ENCODE measurements around the gene DIAPH3. TPM values are rescaled to one million over a fixed set of nuclear protein-coding genes. Genes with fewer than 3 reads are reported as not detected.

The DIAPH3 gene
- total RNA-seq, 1 donor from 2014 or later: 11.4 TPM

GRCh38 chr13:59874973-59875372, 288.8 kb downstream of the DIAPH3 start:
- Mint-ChIP-seq H3K4me1 (ENCODE audit: low read depth) (peaks cover 1% of the 10 kb centered on the region), H3K9me3 (ENCODE audit: low read depth) (no peaks in the 10 kb centered on the region), H3K27ac (no peak overlapping the region), H3K36me3 (ENCODE audit: insufficient read depth) (peaks cover 2% of the 10 kb centered on the region), H3K4me3 (ENCODE audit: low read depth) (no peak overlapping the region), H3K27me3 (no peaks in the 10 kb centered on the region)
- DNase-seq (ENCODE audit: low spot score, unreplicated experiment): no peak
- no peak for TF ChIP-seq CTCF (IDR thresholded peaks at IDR 0.05; ENCODE audit: unreplicated experiment)

- Mint-ChIP-seq H3K27ac (no peak overlapping the region), H3K36me3 (ENCODE audit: insufficient read depth) (peaks cover 2% of the 10 kb centered on the region), H3K4me1 (ENCODE audit: low read depth) (peaks cover 2% of the 10 kb centered on the region), H3K9me3 (ENCODE audit: low read depth) (no peaks in the 10 kb centered on the region), H3K4me3 (ENCODE audit: low read depth) (no peak overlapping the region), H3K27me3 (no peaks in the 10 kb centered on the region)
- TF ChIP-seq CTCF (IDR thresholded peaks at IDR 0.05; ENCODE audit: unreplicated experiment): no peak
- no peak for DNase-seq (ENCODE audit: low spot score, unreplicated experiment)
These were observed 289.9 kb downstream of the DIAPH3 start for GRCh38 chr13:59873856-59874255.

GRCh38 chr13:59873309-59873708, 290.4 kb downstream of the DIAPH3 start:
- Mint-ChIP-seq H3K36me3 (ENCODE audit: insufficient read depth) (peaks cover 2% of the 10 kb centered on the region), H3K9me3 (ENCODE audit: low read depth) (no peaks in the 10 kb centered on the region), H3K27ac (no peak overlapping the region), H3K4me3 (ENCODE audit: low read depth) (no peak overlapping the region), H3K27me3 (no peaks in the 10 kb centered on the region), H3K4me1 (ENCODE audit: low read depth) (peaks cover 2% of the 10 kb centered on the region)
- DNase-seq (ENCODE audit: low spot score, unreplicated experiment): no peak
- TF ChIP-seq CTCF (IDR thresholded peaks at IDR 0.05; ENCODE audit: unreplicated experiment): no peak

- TF ChIP-seq CTCF (IDR thresholded peaks at IDR 0.05; ENCODE audit: unreplicated experiment): no peak
- H3K27ac Mint-ChIP-seq: no peak overlapping the region
- DNase-seq (ENCODE audit: low spot score, unreplicated experiment): no peak
These were observed 295.9 kb downstream of the DIAPH3 start for GRCh38 chr13:59867867-59868266.

GRCh38 chr13:59865398-59865797, 298.3 kb downstream of the DIAPH3 start:
- TF ChIP-seq CTCF (IDR thresholded peaks at IDR 0.05; ENCODE audit: unreplicated experiment): no peak
- no peak for DNase-seq (ENCODE audit: low spot score, unreplicated experiment)
- no peak overlapping the region for H3K27ac Mint-ChIP-seq
- peaks cover 6% of the 10 kb centered on the region for H3K4me1 Mint-ChIP-seq (ENCODE audit: low read depth)
- no peaks in the 10 kb centered on the region for H3K27me3 Mint-ChIP-seq
- H3K36me3 Mint-ChIP-seq (ENCODE audit: insufficient read depth): peaks cover 1% of the 10 kb centered on the region
- H3K4me3 Mint-ChIP-seq (ENCODE audit: low read depth): no peak overlapping the region
- no peaks in the 10 kb centered on the region for H3K9me3 Mint-ChIP-seq (ENCODE audit: low read depth)

More at GRCh38 chr13:59867867-59868266, 295.9 kb downstream of the DIAPH3 start:
- H3K36me3 Mint-ChIP-seq (ENCODE audit: insufficient read depth): peaks cover 1% of the 10 kb centered on the region
- peaks cover 6% of the 10 kb centered on the region for H3K4me1 Mint-ChIP-seq (ENCODE audit: low read depth)
- no peaks in the 10 kb centered on the region for H3K9me3 Mint-ChIP-seq (ENCODE audit: low read depth)
- no peak overlapping the region for H3K4me3 Mint-ChIP-seq (ENCODE audit: low read depth)
- H3K27me3 Mint-ChIP-seq: no peaks in the 10 kb centered on the region

Measured in progenitor cell of endocrine pancreas (in vitro differentiated cells).